ENCODE data around the gene PCDHA12.

GRCh38 chr5:140842798-140843733 lies 32.0 kb upstream of the PCDHA12 start:
- TF ChIP-seq CTCF (IDR thresholded peaks at IDR 0.05) = no peak
- no peak for TF ChIP-seq POLR2A (IDR thresholded peaks at IDR 0.05)
